ENCODE measurements around the gene TUBA3D.
"Not testable (repeated sequence)": the region's sequence is repeated elsewhere in the genome, so short reads cannot be mapped to it uniquely, and the experiment has no call there.

TUBA3D gene

GRCh38 chr2:131518531-131518930, 42.6 kb downstream of the TUBA3D start:
- H3K9ac ChIP-seq (ENCODE audit: low read depth, low read length); H3K4me3 ChIP-seq (ENCODE audit: low read length); H3K4me1 ChIP-seq (ENCODE audit: insufficient read depth, low read length); H3K9me3 ChIP-seq (ENCODE audit: insufficient read depth, low read depth, low read length); H3K27me3 ChIP-seq (ENCODE audit: insufficient read depth, low read length); H3K27ac ChIP-seq (ENCODE audit: low read depth, low read length): not testable (repeated sequence)
- H3K36me3 ChIP-seq (ENCODE audit: insufficient read depth, low read length): peaks cover 53% of the 10 kb centered on the region
- 97% methylated on average over 6 of the region's 11 CpGs for WGBS

GRCh38 chr2:131519466-131519865, 43.5 kb downstream of the TUBA3D start:
- Histone ChIP-seq H3K27me3 (ENCODE audit: insufficient read depth, low read length) (no peaks in the 10 kb centered on the region), H3K4me3 (ENCODE audit: low read length) (no peak overlapping the region), H3K9ac (ENCODE audit: low read depth, low read length) (no peak overlapping the region), H3K4me1 (ENCODE audit: insufficient read depth, low read length) (no peaks in the 10 kb centered on the region), H3K36me3 (ENCODE audit: insufficient read depth, low read length) (peaks cover 43% of the 10 kb centered on the region), H3K9me3 (ENCODE audit: insufficient read depth, low read depth, low read length) (no peaks in the 10 kb centered on the region), H3K27ac (ENCODE audit: low read depth, low read length) (no peak overlapping the region)
- 96% methylated on average over 15 of the region's 15 CpGs for WGBS

- peaks cover 40% of the 10 kb centered on the region for H3K36me3 ChIP-seq (ENCODE audit: insufficient read depth, low read length)
- H3K4me1 ChIP-seq (ENCODE audit: insufficient read depth, low read length); H3K27ac ChIP-seq (ENCODE audit: low read depth, low read length); H3K9me3 ChIP-seq (ENCODE audit: insufficient read depth, low read depth, low read length); H3K27me3 ChIP-seq (ENCODE audit: insufficient read depth, low read length); H3K9ac ChIP-seq (ENCODE audit: low read depth, low read length); H3K4me3 ChIP-seq (ENCODE audit: low read length): not testable (repeated sequence)
- WGBS: 96% methylated on average over 24 of the region's 24 CpGs
Measured at GRCh38 chr2:131519871-131520470, 44.1 kb downstream of the TUBA3D start.

- no peaks in the 10 kb centered on the region for H3K4me1 ChIP-seq (ENCODE audit: insufficient read depth, low read length)
- no peak overlapping the region for H3K4me3 ChIP-seq (ENCODE audit: low read length)
- H3K36me3 ChIP-seq (ENCODE audit: insufficient read depth, low read length): peaks cover 40% of the 10 kb centered on the region
- no peaks in the 10 kb centered on the region for H3K9me3 ChIP-seq (ENCODE audit: insufficient read depth, low read depth, low read length)
- no peaks in the 10 kb centered on the region for H3K27me3 ChIP-seq (ENCODE audit: insufficient read depth, low read length)
- H3K27ac ChIP-seq (ENCODE audit: low read depth, low read length): no peak overlapping the region
- H3K9ac ChIP-seq (ENCODE audit: low read depth, low read length): no peak overlapping the region
- WGBS: 87% methylated on average over 10 of the region's 10 CpGs
Measured at GRCh38 chr2:131520526-131520925, 44.6 kb downstream of the TUBA3D start.

- H3K9me3 ChIP-seq (ENCODE audit: insufficient read depth, low read depth, low read length); H3K27me3 ChIP-seq (ENCODE audit: insufficient read depth, low read length); H3K4me3 ChIP-seq (ENCODE audit: low read length); H3K27ac ChIP-seq (ENCODE audit: low read depth, low read length); H3K4me1 ChIP-seq (ENCODE audit: insufficient read depth, low read length); H3K9ac ChIP-seq (ENCODE audit: low read depth, low read length): not testable (repeated sequence)
- peaks cover 38% of the 10 kb centered on the region for H3K36me3 ChIP-seq (ENCODE audit: insufficient read depth, low read length)
- WGBS: 95% methylated on average over 6 of the region's 6 CpGs
Measured at GRCh38 chr2:131521524-131521923, 45.6 kb downstream of the TUBA3D start.

- Histone ChIP-seq H3K4me3 (ENCODE audit: low read length) (no peak overlapping the region), H3K36me3 (ENCODE audit: insufficient read depth, low read length) (peaks cover 32% of the 10 kb centered on the region), H3K27me3 (ENCODE audit: insufficient read depth, low read length) (no peaks in the 10 kb centered on the region), H3K4me1 (ENCODE audit: insufficient read depth, low read length) (no peaks in the 10 kb centered on the region), H3K27ac (ENCODE audit: low read depth, low read length) (no peak overlapping the region; the same call in 1 of the 2 replicates), H3K9ac (ENCODE audit: low read depth, low read length) (no peak overlapping the region), H3K9me3 (ENCODE audit: insufficient read depth, low read depth, low read length) (no peaks in the 10 kb centered on the region)
- WGBS: 90% methylated on average over 20 of the region's 20 CpGs
Measured at GRCh38 chr2:131521961-131522781, 46.3 kb downstream of the TUBA3D start.

GRCh38 chr2:131525256-131525655, 49.3 kb downstream of the TUBA3D start:
- not testable (repeated sequence) for H3K27me3 ChIP-seq (ENCODE audit: insufficient read depth, low read length); H3K4me1 ChIP-seq (ENCODE audit: insufficient read depth, low read length); H3K4me3 ChIP-seq (ENCODE audit: low read length); H3K9ac ChIP-seq (ENCODE audit: low read depth, low read length); H3K9me3 ChIP-seq (ENCODE audit: insufficient read depth, low read depth, low read length); H3K36me3 ChIP-seq (ENCODE audit: insufficient read depth, low read length); H3K27ac ChIP-seq (ENCODE audit: low read depth, low read length)
- 95% methylated on average over 2 of the region's 2 CpGs for whole genome bisulfite sequencing

GRCh38 chr2:131527131-131528001, 51.4 kb downstream of the TUBA3D start, which contains the start of gene CCDC74A:
Gene CCDC74A, plus strand, starts transcription at chr2:131527888. Its CDS starts 83 bp downstream, at chr2:131527971.
- Histone ChIP-seq H3K4me3 (ENCODE audit: low read length) (peak within 1 kb of the TSS; percentile 50), H3K9ac (ENCODE audit: low read depth, low read length) (peak within 1 kb of the TSS; percentile 36; the same call in 1 of the 2 replicates)
- H3K4me1 ChIP-seq (ENCODE audit: insufficient read depth, low read length); H3K27me3 ChIP-seq (ENCODE audit: insufficient read depth, low read length); H3K9me3 ChIP-seq (ENCODE audit: insufficient read depth, low read depth, low read length); H3K36me3 ChIP-seq (ENCODE audit: insufficient read depth, low read length); H3K27ac ChIP-seq (ENCODE audit: low read depth, low read length): not testable (repeated sequence)
- 36% methylated on average over 36 of the region's 47 CpGs for WGBS

GRCh38 chr2:131528981-131529863, 53.3 kb downstream of the TUBA3D start:
- not testable (repeated sequence) for H3K27ac ChIP-seq (ENCODE audit: low read depth, low read length); H3K9me3 ChIP-seq (ENCODE audit: insufficient read depth, low read depth, low read length); H3K36me3 ChIP-seq (ENCODE audit: insufficient read depth, low read length); H3K4me1 ChIP-seq (ENCODE audit: insufficient read depth, low read length); H3K27me3 ChIP-seq (ENCODE audit: insufficient read depth, low read length); H3K9ac ChIP-seq (ENCODE audit: low read depth, low read length)
- peak overlapping the region; percentile 50; the same call in 1 of the 2 replicates for H3K4me3 ChIP-seq (ENCODE audit: low read length)
- WGBS: 70% methylated on average over 25 of the region's 26 CpGs

GRCh38 chr2:131529864-131530445, 54.0 kb downstream of the TUBA3D start:
- not testable (repeated sequence) for H3K4me3 ChIP-seq (ENCODE audit: low read length); H3K36me3 ChIP-seq (ENCODE audit: insufficient read depth, low read length); H3K9me3 ChIP-seq (ENCODE audit: insufficient read depth, low read depth, low read length); H3K27ac ChIP-seq (ENCODE audit: low read depth, low read length); H3K9ac ChIP-seq (ENCODE audit: low read depth, low read length); H3K27me3 ChIP-seq (ENCODE audit: insufficient read depth, low read length); H3K4me1 ChIP-seq (ENCODE audit: insufficient read depth, low read length)
- 100% methylated on average over 4 of the region's 5 CpGs for WGBS
